ENCODE measurements around the gene USH2A.

DNA sequence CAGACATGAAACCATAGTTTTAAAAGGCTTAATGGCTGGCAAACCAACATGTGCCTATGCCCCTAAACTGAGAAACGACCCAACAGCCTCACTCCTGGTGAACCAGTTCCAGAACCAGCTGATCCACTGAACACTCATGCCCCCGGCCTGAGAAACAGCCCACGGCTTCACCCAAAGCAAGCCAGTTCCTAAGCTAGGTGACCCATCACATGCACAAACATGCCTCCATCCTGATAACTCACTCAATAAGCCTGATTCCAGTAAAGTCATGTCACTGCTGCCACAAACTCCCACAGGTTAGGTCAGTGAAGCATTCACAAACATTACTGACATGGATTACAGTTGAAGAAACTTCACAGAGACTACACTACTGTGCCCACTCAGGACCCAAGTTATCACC is 161.6 kb downstream of the USH2A start:
- TF ChIP-seq, protein P1, sequence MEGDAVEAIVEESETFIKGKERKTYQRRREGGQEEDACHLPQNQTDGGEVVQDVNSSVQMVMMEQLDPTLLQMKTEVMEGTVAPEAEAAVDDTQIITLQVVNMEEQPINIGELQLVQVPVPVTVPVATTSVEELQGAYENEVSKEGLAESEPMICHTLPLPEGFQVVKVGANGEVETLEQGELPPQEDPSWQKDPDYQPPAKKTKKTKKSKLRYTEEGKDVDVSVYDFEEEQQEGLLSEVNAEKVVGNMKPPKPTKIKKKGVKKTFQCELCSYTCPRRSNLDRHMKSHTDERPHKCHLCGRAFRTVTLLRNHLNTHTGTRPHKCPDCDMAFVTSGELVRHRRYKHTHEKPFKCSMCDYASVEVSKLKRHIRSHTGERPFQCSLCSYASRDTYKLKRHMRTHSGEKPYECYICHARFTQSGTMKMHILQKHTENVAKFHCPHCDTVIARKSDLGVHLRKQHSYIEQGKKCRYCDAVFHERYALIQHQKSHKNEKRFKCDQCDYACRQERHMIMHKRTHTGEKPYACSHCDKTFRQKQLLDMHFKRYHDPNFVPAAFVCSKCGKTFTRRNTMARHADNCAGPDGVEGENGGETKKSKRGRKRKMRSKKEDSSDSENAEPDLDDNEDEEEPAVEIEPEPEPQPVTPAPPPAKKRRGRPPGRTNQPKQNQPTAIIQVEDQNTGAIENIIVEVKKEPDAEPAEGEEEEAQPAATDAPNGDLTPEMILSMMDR (conservative IDR thresholded peaks at IDR 0.05; ENCODE audit: low read depth, low read length), result no peak
- TF ChIP-seq EZH2 (IDR thresholded peaks at IDR 0.05; ENCODE audit: borderline replicate concordance, low read depth, low read length, poor library complexity, severe bottlenecking), result no peak

Data from A673 (cell line).